K562 (cell line): ENCODE measurements around the gene AACS. TPM values are rescaled to one million over a fixed set of nuclear protein-coding genes. Genes with fewer than 3 reads are reported as not detected.

ENCODE experiments used
- ATAC-seq: fragments of 200-7000 bp; cut with Tn5 transposase; 3 replicates; pipeline ENCODE4 v1.9.1; 2020; ENCODE audit warnings: moderate library complexity
- BruUV-seq: library from RNA; stranded (reverse); fragments of 400-500 nt; replicated peaks from 2 replicates; lab custom pipeline; 2021; lab: Mats Ljungman, UMichigan
- CTCF ChIA-PET: fragments of 300-600 bp; formaldehyde crosslinking; extraction: SDS; loops from one replicate; lab custom pipeline; 2021; ENCODE audit warnings: low intra/inter-chr PET ratio; lab: Yijun Ruan, JAX
- POLR2A ChIA-PET: fragments of 300-600, 350-650 bp; sonication (Branson Sonifier 250); formaldehyde crosslinking; extraction: SDS; loops from one replicate; lab custom pipeline; 2021; ENCODE audit warnings: antibody characterized with exemption, inconsistent platforms; lab: Yijun Ruan, JAX
- DNase-seq, 4 experiments: peaks; one replicate each; pipeline versions ENCODE4 v3.0.0 to v3.0.0-alpha.2; 2011 to 2018; ENCODE audit warnings: low spot score in 3 of 4, mixed read lengths in 3 of 4; ENCODE audit errors: extremely low read depth in 1 of 4
- FAIRE-seq: peaks from 2 replicates; lab custom pipeline; 2011; peaks lifted over from hg19 to GRCh38; lab: Jason Lieb, UNC
- H2AFZ ChIP-seq: 2 replicates; pipeline ENCODE4 v1.6.0; 2011; ENCODE audit warnings: low read depth, low read length, control low read depth, inconsistent platforms
- H3K27ac ChIP-seq: fragments of 200-600 bp; 3 replicates; pipeline ENCODE4 v1.8.0; 2011; ENCODE audit warnings: low read depth, mild to moderate bottlenecking, control low read depth, inconsistent platforms, low read length, moderate library complexity, mixed read lengths; ENCODE audit errors: extremely low read depth
- H3K27me3 ChIP-seq, 2 experiments: fragments of 300-600 bp in 1 of 2; 2 replicates in 1 of 2; 3 replicates in 1 of 2; pipeline versions ENCODE4 v1.6.0 to v1.8.0; 2011; ENCODE audit warnings: inconsistent platforms in 2 of 2, low read length in 2 of 2, mild to moderate bottlenecking in 1 of 2, mixed read lengths in 1 of 2, moderate library complexity in 1 of 2; ENCODE audit not compliant: control insufficient read depth in 2 of 2, insufficient read depth in 2 of 2
- H3K36me3 ChIP-seq: fragments of 300-600 bp; 3 replicates; pipeline ENCODE4 v1.8.0; 2011; ENCODE audit warnings: mild to moderate bottlenecking, low read length, inconsistent platforms; ENCODE audit not compliant: control insufficient read depth, insufficient read depth
- H3K4me1 ChIP-seq, 2 experiments: fragments of 200-600 bp in 1 of 2; replicated peaks in 1 of 2; 2 replicates in 1 of 2; 3 replicates in 1 of 2; pipeline versions ENCODE4 v1.5.1 to v1.8.0; 2011; ENCODE audit warnings: inconsistent platforms in 2 of 2, low read length in 2 of 2, mild to moderate bottlenecking in 1 of 2, mixed read lengths in 1 of 2, moderate library complexity in 1 of 2; ENCODE audit not compliant: control insufficient read depth in 2 of 2, insufficient read depth in 2 of 2
- H3K4me2 ChIP-seq: 2 replicates; pipeline ENCODE4 v1.6.1; 2011; ENCODE audit warnings: low read length, control low read depth, inconsistent platforms, mixed read lengths; ENCODE audit not compliant: insufficient read depth
- H3K4me3 ChIP-seq: fragments of 200-600 bp; sonication (generic), shearing (Covaris generic); 2 replicates; pipeline ENCODE4 v1.5.1; 2016; ENCODE audit warnings: control low read depth, inconsistent platforms
- H3K79me2 ChIP-seq: fragments of 200-600 bp; 3 replicates; pipeline ENCODE4 v1.8.0; 2011; ENCODE audit warnings: low read length, inconsistent platforms; ENCODE audit not compliant: control insufficient read depth, insufficient read depth
- H3K9ac ChIP-seq, 2 experiments: 2 replicates each; pipeline versions ENCODE4 v1.6.0 to v1.6.1; 2011; ENCODE audit warnings: low read depth in 2 of 2, low read length in 2 of 2, control low read depth in 1 of 2, inconsistent platforms in 1 of 2, mild to moderate bottlenecking in 1 of 2, mixed read lengths in 1 of 2; ENCODE audit not compliant: insufficient read depth in 1 of 2
- H3K9me1 ChIP-seq: one replicate; pipeline ENCODE4 v1.6.0; 2011; ENCODE audit warnings: inconsistent platforms, mild to moderate bottlenecking, low read length, moderate library complexity; ENCODE audit not compliant: control insufficient read depth, insufficient read depth
- H3K9me3 ChIP-seq: replicated peaks from 2 replicates; pipeline ENCODE4 v1.5.1; 2011; ENCODE audit warnings: low read depth, low read length, inconsistent platforms; ENCODE audit not compliant: control insufficient read depth, insufficient read depth
- H4K20me1 ChIP-seq: replicated peaks from 2 replicates; pipeline ENCODE4 v1.6.1; 2011; ENCODE audit warnings: low read length, inconsistent platforms, mixed read lengths; ENCODE audit not compliant: control insufficient read depth, insufficient read depth
- JUND ChIP-seq, 2 experiments: IDR thresholded peaks; 2 replicates in 1 of 2; 3 replicates in 1 of 2; pipeline ENCODE4 v1.6.1; 2011; ENCODE audit warnings: borderline replicate concordance in 2 of 2, low read depth in 2 of 2, low read length in 2 of 2, improper control_type of control experiment in 1 of 2, missing biosample characterization in 1 of 2, missing genetic modification characterization in 1 of 2, missing genetic modification reagents in 1 of 2
- RFX1 ChIP-seq: fragments of 450-650 bp; IDR thresholded peaks from 2 replicates; pipeline ENCODE4 v1.6.1; 2016; ENCODE audit warnings: mild to moderate bottlenecking, moderate library complexity
- ZNF121 ChIP-seq: sonication (generic); formaldehyde crosslinking; conservative IDR thresholded peaks from 2 replicates; pipeline ENCODE4 v1.8.0; 2022; ENCODE audit warnings: missing genetic modification reagents
- ZNF263 ChIP-seq: sonication (generic); formaldehyde crosslinking; IDR thresholded peaks from 2 replicates; pipeline ENCODE4 v1.8.0; 2022; ENCODE audit warnings: mild to moderate bottlenecking, missing genetic modification reagents, borderline replicate concordance
- WGBS: fragments of 100-300 bp; shearing (Covaris generic); methylation state at CpG from one replicate; pipeline ENCODE4 v1.1.6; 2016; ENCODE audit warnings: low coverage, mixed read lengths; ENCODE audit not compliant: insufficient coverage; ENCODE audit errors: missing lambda C conversion rate; 5-methylcytosine and 5-hydroxymethylcytosine counted together
- in situ Hi-C: fragments of 300-500 bp; cut with MboI; formaldehyde crosslinking; loops from 4 replicates; pipeline ENCODE4 v1.15.0; 2018; ENCODE audit warnings: inconsistent platforms, mixed read lengths
- intact Hi-C: fragments of 100-400 bp; cut with micrococcal nuclease; formaldehyde crosslinking; loops from 2 replicates; pipeline ENCODE4 v1.14.2; 2022
- polyA plus RNA-seq, 8 experiments: library from polyadenylated mRNA; depleted of rRNA in 4 of 8; stranded (reverse) in 5 of 8; unstranded in 3 of 8; fragments of >200 nt; fragmentation: Nextera tagmentation in 2 of 8; fragmentation: Illumina TruSeq in 1 of 8; extraction: Ambion mirVana in 2 of 8; extraction: Trizol in 1 of 8; gene quantifications; 2 replicates each; pipeline versions ENCODE4 v1.2.1 to v1.2.3, GENCODE V29; 2011 to 2014; ENCODE audit warnings: inconsistent platforms in 1 of 8, missing spikeins in 1 of 8
- total RNA-seq, 7 experiments: library from RNA; depleted of rRNA in 6 of 7; stranded (reverse); fragments of >200 nt in 6 of 7; fragmentation: Illumina TruSeq in 2 of 7; extraction: Trizol in 2 of 7; gene quantifications; 2 replicates each; pipeline versions ENCODE4 v1.2.1 to v1.2.3, GENCODE V29; 2011 to 2021; ENCODE audit warnings: low replicate concordance in 1 of 7

Gene AACS
- total and polyA plus RNA-seq, 9 of the 15 experiments (the other 6 are each of a cell fraction or from before 2014, with no cell fraction given): 2.4 to 13.0 (median 6.0) TPM

DNA sequence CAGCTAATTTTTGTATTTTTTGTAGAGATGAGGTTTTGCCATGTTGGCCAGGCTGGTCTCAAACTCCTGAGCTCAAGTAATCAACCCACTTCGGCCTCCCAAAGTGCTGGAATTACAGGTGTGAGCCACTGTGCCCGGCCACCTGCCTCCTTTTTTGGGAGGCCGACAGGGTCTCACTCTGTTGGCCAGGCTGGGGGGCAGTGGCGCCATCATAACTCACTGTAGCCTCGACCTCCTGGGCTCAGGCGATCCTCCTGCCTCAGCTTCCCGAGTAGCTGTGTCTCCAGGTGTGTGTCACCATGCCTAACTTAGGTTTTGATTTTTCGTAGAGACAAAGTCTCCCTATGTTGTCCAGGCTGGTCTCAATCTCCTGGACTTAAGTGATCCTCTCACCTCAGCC lies 70.7 kb downstream of the AACS start:
- Histone ChIP-seq H3K9me1 (no peaks in the 10 kb centered on the region), H2AFZ (no peak overlapping the region), H3K36me3 (no peaks in the 10 kb centered on the region), H3K4me1 (peaks cover 0 to 8% of the 10 kb centered on the region in 2 experiments; a peak in 2 of 5 replicates), H3K9ac (no peak overlapping the region), H3K4me2 (no peak overlapping the region), H4K20me1 (no peaks in the 10 kb centered on the region; the same call in 1 of the 2 replicates), H3K27me3 (peaks cover 0 to 18% of the 10 kb centered on the region in 2 experiments; a peak in 3 of 5 replicates), H3K79me2 (no peaks in the 10 kb centered on the region), H3K27ac (no peak overlapping the region), H3K9me3 (no peaks in the 10 kb centered on the region), H3K4me3 (no peak overlapping the region)
- WGBS: 41% methylated on average over 8 of the region's 8 CpGs
- TF ChIP-seq ZNF121 (CRISPR knock-in tag): 0 out of 2 replicates have a peak, but pooled peaks have one; percentile 13
- no peak for TF ChIP-seq JUND (IDR thresholded peaks at IDR 0.05; ENCODE audit: borderline replicate concordance, low read depth, low read length)
- no peak for TF ChIP-seq JUND (tag; IDR thresholded peaks at IDR 0.05; ENCODE audit: borderline replicate concordance, low read depth, low read length)
- in situ Hi-C loops: no loop called here
- FAIRE-seq: no peak
- no peak for DNase-seq
- ATAC-seq: no peak
- ChIA-PET CTCF (no interaction called here), POLR2A (no interaction called here)
- BruUV-seq: no TSS peak
- intact Hi-C loops: no loop called here

DNA sequence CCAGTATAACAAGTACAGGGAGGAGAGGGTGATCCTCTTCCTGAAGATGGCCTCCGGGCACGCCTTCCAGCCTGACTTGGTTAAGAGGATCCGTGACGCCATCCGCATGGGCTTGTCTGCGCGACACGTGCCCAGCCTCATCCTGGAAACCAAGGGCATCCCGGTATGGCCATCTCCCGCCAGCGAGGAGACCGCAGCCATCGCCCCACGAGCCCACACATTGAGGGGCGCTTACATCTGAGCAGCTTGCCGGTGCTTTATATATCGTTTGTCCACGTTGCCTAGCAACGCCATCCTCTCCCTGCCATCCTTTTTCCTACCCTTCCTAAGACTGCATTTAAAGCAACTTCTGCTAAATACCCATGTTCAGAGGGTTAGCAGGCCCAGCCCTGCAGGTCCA lies 71.5 kb downstream of the AACS start:
- no TSS peak for BruUV-seq
- Histone ChIP-seq H3K4me2 (no peak overlapping the region), H3K36me3 (no peaks in the 10 kb centered on the region), H3K4me1 (peaks cover 0 to 8% of the 10 kb centered on the region in 2 experiments; a peak in 2 of 5 replicates), H3K9me1 (no peaks in the 10 kb centered on the region), H3K4me3 (no peak overlapping the region), H3K27ac (no peak overlapping the region), H3K27me3 (peaks cover 0 to 19% of the 10 kb centered on the region in 2 experiments; a peak in 3 of 5 replicates), H2AFZ (no peak overlapping the region), H3K9me3 (no peaks in the 10 kb centered on the region), H4K20me1 (no peaks in the 10 kb centered on the region; the same call in 1 of the 2 replicates), H3K9ac (no peak overlapping the region; a peak in 1 of 4 replicates), H3K79me2 (no peaks in the 10 kb centered on the region)
- WGBS: 52% methylated on average over 19 of the region's 19 CpGs
- POLR2A ChIA-PET: interaction anchor here (0.7 kb wide), 1 partner anchor 223 kb away, joined by 3 read pairs; no protein-coding TSS in a partner anchor
- CTCF ChIA-PET: no interaction called here
- FAIRE-seq (no peak), ATAC-seq (no peak), DNase-seq (no peak)
- intact Hi-C loops: no loop called here
- in situ Hi-C loops: no loop called here
- TF ChIP-seq RFX1 (peak; percentile 87), ZNF263 (CRISPR knock-in tag) (no peak)
